GM18868 (cell line): ENCODE results near the gene POMGNT2.
"Not testable (repeated sequence)": the region's sequence is repeated elsewhere in the genome, so short reads cannot be mapped to it uniquely, and the experiment has no call there.

Experiments
- ATAC-seq: cut with Tn5 transposase; IDR thresholded peaks from one replicate; pipeline ENCODE4 v1.9.1; 2021; ENCODE audit warnings: mild to moderate bottlenecking, moderate library complexity; ENCODE audit not compliant: unreplicated experiment

POMGNT2 gene

DNA sequence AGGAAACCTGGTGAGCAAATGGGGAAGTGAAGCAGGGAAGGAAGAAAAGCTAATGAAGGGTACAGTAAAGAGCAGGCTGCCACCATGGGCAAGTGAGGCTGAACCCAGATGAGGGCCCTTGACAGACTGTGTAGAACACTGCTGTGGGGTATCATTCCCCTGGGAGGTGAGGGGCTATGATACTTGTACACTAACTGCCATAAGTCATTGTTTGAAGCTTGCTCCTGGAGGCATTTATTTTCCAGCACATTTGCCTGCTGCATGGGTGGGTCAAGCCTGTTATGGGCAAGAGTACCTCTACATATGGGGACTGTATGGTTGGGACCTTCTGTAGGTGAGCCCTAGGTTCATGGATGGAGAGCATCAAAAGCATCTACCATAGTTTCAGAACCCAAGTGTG, 57.4 kb downstream of the POMGNT2 start:
- ATAC-seq: no peak

DNA sequence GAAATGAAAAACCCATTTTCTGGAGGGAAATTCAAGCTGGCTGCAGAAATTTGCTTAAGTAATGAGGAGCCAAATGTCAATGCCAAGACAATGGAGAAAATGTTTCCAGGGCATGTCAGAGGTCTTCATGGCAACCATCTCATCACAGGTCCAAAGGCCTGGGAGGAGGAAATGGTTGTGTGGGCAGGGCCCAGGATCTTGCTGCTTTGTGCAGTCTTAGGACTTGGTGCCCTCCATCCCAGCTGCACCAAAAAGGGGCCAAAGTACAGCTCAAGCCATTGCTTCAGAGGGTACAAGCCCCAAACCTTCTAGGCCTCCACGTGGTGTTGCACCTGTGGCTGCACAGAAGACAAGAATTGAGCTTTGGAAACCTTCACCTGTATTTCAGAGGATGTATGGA, 59.3 kb downstream of the POMGNT2 start:
- no peak for ATAC-seq

DNA sequence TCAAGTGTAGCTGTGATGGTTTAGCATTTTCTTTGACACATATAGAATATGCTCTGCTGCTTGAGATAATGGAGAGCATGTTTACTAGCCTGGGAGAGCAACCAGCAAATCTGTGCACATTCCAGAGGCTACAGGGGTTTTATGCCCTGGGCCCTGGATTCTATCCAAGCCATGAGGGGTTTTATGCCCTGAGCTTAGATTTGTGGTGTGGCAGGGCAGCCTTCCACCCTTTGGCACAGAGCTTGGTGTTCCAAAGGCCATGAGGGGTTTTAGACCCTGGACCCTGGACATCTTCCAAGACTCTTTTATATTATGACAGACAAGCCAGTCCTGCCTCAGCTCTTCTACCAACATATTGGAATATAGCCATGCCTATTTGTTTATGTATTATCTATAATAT, 60.8 kb downstream of the POMGNT2 start:
- ATAC-seq: not testable (repeated sequence)

DNA sequence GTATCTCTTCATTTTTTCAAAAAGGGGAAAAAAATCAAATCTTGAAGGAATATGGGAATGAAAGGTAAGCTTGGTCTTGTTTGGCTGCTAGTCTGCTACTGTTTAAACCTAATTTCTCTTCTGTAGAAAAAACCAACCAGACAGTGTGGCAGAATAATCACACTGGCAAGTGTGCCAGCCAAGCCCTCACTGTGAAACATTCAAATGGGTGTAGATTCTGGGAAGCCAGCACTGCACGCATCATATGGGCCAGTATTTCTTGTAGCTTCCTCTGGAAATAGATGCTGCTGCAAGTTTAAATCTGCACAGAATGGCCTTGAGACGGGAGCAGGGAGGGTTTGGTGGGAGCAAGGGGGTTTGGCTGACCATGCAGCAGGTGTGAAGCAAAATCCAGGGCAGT, 62.1 kb downstream of the POMGNT2 start:
- no peak for ATAC-seq

DNA sequence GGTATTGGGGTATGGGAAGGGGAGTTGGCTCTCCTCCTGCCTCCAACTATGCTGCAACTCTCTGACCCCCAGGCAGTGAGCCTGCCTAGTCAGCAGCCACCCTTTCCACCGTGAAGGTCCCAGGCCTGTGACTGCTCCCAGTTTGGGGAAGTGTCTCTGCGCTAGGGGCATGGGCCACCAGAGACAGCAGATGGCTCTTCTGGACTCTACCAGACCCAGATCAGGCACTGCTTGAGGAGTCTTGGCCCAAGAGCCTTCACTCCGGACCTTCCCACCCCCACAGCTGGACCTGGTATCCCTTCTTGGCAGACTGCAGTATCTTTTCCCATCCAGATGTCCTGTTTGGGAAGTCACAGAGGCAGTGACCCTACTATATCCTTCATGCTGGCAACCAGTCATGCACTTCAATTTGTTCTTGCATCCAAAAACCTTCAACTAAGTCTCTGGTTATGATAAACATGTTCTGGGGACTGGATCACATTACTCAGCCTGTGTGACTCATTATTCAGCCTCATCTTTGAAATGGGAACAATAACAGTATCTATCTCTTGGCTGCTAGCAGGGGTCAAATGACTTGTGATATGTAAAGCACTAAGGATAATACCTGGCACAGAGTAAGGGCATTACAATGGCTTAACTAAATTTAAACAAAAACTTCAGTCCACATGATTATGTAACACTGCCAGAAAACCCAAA, 62.7 kb downstream of the POMGNT2 start:
- no peak for ATAC-seq

DNA sequence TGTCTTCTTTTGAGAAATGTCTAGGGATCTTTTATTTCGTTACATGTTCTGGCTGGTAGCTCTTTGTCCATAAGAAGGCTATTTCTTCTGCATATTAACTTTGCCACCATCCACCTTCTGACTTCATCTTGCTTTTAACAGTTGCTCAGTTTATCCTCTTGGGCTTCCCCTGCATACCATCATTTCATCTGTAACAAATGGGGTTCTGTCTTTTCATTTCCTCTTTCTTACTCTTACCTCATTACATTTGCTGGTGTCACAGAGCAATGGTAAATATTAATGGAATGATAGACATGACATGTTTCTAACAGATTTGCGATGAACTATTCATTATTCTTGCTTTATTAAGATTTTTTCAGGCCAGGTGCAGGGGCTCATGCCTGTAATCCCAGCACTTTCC, 64.4 kb downstream of the POMGNT2 start:
- no peak for ATAC-seq

DNA sequence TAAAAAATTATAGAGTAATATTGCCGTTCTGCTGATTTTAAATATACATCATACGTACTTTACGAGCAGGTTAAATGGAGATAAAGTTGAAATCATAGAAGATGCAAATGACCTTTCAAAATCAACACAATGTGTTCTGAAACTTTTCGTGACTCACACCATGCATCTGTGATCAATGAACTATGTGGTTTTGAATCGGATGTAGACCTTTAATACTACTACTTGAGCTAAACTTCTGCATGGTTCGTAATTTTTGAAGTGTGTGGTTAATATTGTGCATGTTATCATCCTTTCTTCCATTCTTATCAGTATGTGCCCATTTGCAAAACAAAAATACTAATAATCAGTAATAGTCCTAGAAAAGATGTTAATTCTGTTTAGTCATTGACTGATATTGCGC, 67.9 kb downstream of the POMGNT2 start:
- no peak for ATAC-seq

DNA sequence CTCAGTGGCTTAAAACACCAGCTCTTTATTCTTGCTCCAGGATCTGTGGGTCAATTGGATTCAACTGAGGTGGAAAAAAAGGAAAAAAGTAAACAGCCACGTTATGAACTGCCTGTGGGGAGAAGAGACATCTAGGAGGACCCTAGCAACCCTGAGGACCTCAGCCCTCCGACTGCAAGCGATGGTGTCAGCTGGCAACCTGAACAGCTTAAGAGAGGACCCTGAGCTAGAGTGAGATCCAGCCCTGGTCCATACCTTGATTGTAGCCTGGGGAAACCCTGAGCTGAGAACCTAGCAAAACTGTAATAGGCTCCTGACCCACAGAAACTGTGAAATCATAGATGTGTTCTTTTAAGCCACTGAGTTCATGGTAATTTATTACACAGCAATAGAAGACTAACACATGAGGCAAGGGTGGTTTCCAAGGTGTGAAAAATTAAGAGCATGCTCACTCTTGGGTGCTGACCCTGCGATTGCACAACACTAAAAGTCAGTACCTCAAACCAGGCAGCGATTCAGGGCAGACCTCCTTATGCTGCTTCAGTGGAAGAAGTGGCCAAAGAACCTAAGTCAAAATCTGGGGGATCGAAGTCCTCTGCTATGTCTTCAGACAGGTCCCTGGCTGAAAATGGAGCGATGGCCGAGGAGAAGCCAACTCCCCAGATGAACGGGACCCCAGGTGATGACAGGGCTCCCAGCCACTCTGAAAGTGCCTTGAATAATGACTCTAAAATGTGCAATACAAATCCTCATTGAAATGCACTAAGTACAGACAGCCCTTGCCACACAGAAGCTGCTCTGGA, 69.1 kb downstream of the POMGNT2 start:
- ATAC-seq: no peak

DNA sequence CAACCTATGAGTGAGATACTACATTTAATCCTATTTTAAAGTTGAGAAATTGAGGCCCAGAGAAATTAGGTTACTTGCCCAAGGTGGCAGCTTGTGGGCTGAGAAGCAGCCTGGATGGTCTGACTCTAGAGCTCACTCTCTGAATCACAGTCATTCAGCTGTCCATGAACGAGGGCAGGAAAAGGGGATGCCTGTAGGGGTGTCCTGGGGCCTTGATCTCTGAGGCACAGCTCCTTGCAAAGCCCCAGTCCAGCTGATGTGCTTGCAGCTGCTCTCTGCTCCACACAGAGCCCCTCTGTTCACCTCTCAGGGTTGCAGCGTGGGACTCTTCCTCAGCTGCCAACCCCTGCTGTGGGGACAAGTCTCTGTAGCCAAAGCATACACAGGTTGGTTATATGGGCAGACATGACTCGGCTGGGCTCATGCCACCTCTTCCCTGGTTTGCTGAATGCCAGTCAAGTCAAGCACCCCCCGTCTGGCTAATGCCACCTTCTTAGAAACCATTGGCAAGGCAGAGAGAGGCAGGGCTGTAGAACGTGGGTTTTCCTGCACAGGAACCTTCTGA, 70.0 kb downstream of the POMGNT2 start:
- ATAC-seq: no peak

DNA sequence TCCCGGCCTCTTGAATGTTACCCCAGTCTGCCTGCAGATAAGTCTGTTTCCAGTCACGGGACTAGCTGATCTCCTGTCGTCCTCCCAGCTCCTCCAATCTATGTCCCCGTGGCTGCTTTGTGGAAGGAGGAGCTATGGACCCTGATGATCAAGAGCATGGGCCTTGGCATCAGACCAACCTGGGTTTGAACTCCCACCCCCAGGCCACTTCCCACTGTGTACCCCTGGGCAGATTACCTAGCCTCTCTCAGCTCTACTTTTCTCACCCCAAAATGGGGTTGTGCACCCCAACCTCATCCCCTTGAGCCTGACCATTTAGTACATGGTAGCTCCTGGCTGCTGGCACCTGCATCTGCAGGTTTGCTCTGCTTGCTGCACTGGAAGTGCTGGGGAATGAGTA, 71.0 kb downstream of the POMGNT2 start:
- ATAC-seq: no peak

DNA sequence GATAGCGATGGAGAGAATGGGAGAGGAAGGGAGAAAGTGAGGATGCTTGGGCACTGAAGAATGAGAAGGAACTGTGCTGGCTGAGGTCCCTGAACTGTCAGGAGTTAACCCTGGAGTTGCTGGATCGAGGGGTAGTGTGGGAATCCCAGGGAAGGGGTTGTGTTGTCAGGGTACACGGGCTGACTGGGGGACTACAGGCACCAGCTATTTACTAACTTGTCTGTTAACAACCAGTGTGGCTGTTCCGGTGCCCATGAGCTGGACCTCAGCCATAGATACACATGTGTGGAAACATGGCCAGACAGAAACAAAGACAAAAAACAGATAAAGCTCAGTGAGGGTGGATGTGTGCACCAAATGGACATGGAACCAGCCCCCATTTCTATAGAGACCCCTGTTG, 71.7 kb downstream of the POMGNT2 start:
- ATAC-seq: no peak

DNA sequence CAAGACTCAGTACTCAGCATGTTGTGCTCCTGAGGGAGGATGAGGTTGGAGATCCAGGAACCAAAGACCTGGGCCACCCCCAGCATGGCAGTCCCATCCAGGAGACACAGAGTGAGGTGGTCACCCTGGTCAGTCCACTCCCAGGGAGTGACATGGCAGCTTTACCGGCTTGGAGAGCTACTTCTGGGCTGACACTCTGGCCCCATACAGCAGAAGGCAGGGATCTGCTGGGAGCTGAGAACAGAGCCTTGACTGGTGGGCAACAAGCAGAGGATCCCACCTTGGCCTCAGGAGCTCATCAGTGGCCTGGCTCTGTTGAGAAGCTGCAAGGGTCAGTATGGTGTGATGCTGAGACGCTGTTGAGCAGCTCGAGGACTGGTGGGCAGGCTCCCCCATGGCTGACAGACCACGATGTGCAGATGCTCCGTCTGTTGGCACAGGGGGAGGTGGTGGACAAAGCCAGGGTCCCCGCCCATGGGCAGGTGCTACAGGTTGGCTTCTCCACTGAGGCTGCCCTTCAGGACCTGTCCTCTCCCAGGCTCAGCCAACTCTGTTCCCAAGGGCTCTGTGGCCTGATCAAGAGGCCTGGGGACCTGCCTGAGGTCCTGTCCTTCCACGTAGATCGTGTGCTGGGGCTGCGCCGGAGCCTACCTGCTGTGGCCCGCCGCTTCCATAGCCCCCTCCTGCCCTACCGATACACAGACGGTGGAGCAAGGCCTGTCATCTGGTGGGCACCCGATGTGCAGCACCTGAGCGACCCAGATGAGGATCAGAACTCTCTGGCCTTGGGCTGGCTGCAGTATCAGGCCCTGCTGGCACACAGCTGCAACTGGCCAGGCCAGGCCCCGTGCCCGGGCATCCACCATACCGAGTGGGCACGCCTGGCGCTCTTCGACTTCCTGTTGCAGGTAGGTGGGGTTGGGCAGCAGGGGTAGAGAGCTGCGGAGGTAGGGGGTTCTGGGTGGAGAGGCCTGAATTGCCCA, 72.9 kb downstream of the POMGNT2 start:
- no peak for ATAC-seq

DNA sequence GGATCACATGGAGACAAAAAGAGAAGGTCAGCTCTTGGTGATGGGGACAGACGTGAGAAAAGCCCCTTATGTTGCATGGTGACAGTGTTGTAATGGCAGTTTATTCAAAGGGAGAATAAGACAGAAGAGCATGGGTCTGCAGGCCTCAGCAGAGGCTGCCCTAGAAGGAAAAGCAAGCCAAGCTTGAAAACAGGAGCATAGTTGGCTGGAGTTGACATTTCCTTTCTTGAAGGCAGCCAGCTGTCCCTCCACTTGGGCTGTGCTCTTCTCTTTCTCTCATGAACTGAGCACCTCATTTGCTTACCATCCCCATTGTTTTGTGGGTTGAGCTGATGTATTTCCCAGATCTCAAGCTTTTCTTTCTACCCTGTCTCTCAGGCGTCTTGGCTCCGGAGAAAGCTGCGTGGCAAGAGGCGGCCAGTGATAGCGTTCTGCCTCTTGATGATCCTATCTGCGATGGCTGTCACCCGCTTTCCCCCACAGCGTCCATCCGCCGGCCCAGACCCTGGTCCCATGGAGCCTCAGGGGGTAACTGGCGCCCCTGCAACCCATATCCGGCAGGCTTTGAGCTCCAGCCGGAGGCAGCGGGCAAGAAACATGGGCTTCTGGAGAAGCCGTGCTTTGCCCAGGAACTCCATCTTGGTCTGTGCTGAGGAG, 73.9 kb downstream of the POMGNT2 start:
- no peak for ATAC-seq

DNA sequence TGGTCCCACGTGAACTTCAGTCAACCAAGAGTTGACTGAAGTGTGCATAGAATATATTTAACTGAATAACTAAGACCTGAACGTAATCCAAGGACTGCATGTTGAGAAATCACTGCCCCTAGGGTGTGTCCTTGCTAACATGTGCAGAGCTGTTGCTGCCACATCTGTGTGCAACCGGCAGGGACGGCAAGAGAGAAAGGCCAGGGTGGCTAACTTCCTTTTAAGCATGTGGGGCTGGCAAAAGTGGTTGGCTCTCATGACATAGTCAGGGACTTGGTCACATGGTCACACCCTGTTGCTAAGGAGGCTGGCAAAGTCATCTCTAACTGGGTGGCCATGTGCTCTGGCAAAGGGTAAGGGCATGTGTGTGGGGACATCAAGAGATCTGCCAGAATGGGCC, 74.4 kb downstream of the POMGNT2 start:
- ATAC-seq: no peak

DNA sequence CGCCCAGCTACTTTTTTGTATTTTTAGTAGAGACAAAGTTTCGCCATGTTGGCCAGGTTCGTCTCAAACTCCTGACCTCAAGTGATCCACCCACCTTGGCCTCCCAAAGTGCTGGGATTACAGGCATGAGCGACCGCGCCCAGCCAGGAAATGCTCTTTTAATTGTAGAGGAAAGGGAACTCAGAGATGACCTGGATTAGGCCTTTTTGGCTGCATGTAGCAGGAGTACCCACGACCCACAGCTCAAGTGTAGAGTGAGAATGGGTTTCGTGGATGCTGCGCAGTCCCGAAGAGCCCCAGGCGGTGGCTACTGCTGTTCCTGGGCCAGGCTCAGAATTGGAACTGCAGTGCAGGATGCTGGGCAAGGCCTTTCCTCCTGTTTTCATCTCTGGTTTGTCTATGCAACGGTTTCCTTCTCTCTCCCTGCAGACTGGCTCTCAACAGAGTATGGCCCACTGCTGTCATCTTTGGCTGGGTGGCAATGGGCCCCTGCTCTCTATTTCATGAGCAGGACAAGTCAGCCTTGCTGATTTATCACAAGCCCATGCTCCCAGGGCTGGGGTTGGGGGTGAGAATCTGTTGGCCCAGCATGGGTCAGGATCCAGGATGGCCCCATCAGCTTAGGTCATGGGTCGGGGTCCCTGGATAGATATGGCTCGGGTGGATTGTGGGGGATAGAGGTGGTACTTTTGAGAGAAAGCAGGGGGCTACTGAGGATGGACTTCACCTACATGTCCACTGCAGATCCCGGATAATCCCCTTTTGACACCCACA, 75.5 kb downstream of the POMGNT2 start:
- no peak for ATAC-seq
